ENCODE data around the gene SIGLEC7. TPM values are rescaled to one million over a fixed set of nuclear protein-coding genes. Genes with fewer than 3 reads are reported as not detected.

The SIGLEC7 gene
- total RNA-seq, 2 donors from 2014 or later = 0.26 to 1.7 TPM

DNA sequence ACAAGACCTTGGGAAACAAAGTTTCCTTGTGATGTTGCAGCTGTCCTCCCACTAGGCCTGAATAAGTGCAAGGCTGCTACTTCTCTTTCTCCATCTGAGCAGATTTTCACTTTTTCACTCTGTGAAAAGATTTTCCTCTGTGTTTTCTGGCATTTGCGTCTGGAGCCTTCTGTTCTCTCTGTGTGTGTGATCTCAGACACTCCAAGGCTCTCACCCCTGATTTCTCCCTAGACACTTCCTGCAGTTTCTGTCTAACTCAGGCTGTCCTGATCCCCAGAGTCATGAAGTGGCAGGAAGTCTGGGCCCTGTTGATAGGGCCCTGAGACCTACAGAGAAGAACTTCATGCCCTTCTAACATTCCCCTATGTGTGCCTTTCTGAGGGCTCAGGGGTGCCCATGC, 37.2 kb downstream of the SIGLEC7 start:
- H3K4me1 ChIP-seq = no peaks in the 10 kb centered on the region
- no peaks in the 10 kb centered on the region for H3K9me3 ChIP-seq
- H3K27ac ChIP-seq = no peak overlapping the region
- H3K27me3 ChIP-seq = no peaks in the 10 kb centered on the region
- no peak overlapping the region for H3K4me3 ChIP-seq
- no peak for DNase-seq (ENCODE audit: low spot score)
- no peaks in the 10 kb centered on the region for H3K36me3 ChIP-seq
- TF ChIP-seq, protein P1, sequence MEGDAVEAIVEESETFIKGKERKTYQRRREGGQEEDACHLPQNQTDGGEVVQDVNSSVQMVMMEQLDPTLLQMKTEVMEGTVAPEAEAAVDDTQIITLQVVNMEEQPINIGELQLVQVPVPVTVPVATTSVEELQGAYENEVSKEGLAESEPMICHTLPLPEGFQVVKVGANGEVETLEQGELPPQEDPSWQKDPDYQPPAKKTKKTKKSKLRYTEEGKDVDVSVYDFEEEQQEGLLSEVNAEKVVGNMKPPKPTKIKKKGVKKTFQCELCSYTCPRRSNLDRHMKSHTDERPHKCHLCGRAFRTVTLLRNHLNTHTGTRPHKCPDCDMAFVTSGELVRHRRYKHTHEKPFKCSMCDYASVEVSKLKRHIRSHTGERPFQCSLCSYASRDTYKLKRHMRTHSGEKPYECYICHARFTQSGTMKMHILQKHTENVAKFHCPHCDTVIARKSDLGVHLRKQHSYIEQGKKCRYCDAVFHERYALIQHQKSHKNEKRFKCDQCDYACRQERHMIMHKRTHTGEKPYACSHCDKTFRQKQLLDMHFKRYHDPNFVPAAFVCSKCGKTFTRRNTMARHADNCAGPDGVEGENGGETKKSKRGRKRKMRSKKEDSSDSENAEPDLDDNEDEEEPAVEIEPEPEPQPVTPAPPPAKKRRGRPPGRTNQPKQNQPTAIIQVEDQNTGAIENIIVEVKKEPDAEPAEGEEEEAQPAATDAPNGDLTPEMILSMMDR (IDR thresholded peaks at IDR 0.05) = no peak

DNA sequence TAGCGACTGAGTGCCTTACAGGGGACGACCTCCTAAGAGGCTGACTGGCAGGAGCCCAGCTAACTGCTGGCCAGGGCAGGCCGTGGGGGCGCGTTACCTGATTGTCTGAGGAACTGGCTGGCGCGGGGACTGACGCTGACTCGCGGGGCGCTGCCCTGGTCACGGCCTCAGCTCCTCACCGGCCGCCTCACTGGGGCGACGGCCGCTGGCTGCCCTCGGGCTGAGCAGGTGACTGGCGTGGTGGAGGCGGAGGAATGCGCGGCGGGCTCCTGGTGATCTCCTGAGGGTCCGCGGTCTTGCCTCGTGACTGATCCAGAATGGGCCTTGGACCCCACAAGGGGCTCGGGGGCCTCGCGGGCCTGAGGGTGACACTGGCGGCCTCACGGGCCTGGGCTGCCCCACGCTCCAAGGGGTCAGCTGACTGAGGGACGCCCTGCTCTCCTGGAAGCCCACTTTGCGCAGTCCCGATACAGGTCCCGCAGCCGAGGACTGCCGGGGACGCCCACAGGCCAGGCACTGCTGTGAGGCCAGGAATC, 39.3 kb downstream of the SIGLEC7 start:
- no peak overlapping the region for H3K4me3 ChIP-seq
- no peaks in the 10 kb centered on the region for H3K27me3 ChIP-seq
- H3K27ac ChIP-seq = no peak overlapping the region
- no peak for DNase-seq (ENCODE audit: low spot score)
- TF ChIP-seq, protein P1 (IDR thresholded peaks at IDR 0.05) = no peak
- H3K4me1 ChIP-seq = no peaks in the 10 kb centered on the region
- H3K36me3 ChIP-seq = no peaks in the 10 kb centered on the region
- no peaks in the 10 kb centered on the region for H3K9me3 ChIP-seq

DNA sequence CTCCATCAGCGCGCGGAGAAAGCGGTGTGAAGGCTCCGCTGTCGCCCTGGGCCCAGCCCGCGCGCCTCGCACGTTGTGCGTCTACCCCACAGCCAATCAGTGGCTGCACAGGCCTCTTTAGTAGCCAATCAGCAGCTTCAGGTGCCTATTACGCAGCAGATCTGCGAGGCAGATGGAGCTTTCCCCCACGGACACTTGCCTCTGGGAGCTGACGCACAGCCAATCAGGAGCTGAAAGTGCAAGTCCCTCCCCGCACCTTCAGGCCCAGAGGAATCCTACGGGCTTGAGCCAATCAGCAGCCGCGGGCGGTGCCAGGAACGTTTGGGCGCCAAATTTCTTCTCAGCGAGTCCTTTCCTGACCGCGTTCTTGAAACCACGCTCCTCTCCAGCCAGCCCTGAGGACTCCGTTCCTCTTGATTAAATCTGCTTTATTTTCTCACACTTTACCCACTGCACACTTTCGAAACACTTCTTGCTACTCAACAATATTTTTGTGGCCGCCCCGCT, 39.9 kb downstream of the SIGLEC7 start:
- Histone ChIP-seq H3K9me3 (no peaks in the 10 kb centered on the region), H3K4me3 (no peak overlapping the region), H3K27ac (no peak overlapping the region), H3K4me1 (no peaks in the 10 kb centered on the region), H3K36me3 (no peaks in the 10 kb centered on the region), H3K27me3 (no peaks in the 10 kb centered on the region)
- DNase-seq (ENCODE audit: low spot score) = no peak
- TF ChIP-seq, protein P1 (IDR thresholded peaks at IDR 0.05) = no peak

DNA sequence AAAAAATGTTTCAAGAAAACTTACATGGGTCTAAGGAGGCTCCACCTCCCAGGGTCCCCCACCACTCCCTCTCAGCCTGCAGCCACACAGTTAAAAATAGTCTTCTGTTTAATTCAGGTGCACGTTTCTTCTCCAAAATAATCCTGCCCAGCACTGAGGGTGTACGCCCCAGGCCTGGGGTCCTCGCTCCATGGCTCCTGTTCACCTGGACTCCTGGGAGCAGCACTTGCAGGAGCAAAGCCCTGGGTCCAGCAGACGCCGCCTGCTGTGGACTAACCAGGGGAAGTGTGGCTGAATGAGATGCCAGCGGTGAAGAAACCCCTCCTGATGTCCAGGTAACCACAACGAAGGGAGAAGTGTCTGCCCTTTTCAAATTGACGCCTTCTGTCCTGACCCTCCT, 41.5 kb downstream of the SIGLEC7 start:
- Histone ChIP-seq H3K27ac (no peak overlapping the region), H3K4me3 (no peak overlapping the region), H3K36me3 (no peaks in the 10 kb centered on the region), H3K27me3 (no peaks in the 10 kb centered on the region), H3K9me3 (no peaks in the 10 kb centered on the region), H3K4me1 (no peaks in the 10 kb centered on the region)
- DNase-seq (ENCODE audit: low spot score) = no peak
- TF ChIP-seq, protein P1 (IDR thresholded peaks at IDR 0.05) = no peak

DNA sequence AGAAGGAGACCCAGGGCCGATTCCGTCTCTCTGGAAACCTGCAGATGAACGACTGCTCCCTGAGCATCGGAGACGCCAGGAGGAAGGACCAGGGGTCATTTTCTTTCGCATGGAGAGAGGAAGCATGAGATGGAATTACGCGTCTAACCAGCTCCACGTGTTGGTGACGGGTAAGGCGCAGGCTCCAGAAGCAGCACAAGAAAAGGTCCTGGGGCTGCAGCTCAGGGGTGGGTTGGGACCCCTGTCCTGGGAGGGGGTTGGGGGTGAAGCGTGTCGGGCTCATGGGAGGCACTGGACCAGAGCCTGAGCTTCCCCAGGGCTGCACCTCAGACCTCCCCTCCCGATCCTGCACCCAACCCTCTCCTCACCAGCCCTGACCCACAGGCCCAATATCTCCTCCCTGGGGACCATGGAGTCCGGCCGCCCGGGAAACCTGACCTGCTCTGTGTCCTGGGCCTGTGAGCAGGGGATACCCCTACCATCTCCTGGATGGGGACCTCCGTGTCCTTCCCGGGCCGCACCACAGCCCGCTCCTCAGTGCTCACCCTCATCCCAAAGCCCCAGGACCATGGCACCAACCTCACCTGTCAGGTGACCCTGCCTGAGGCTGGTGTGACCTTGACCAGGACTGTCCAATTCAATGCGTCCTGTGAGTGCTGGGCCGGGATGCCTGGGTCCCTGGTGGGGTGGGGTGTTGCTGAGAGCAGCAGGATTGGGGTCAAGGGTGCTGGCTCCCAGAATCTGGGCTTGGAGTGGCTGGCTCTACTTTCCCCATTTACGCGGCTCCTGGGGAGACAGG, 43.2 kb downstream of the SIGLEC7 start:
- Histone ChIP-seq H3K27me3 (no peaks in the 10 kb centered on the region), H3K4me3 (no peak overlapping the region), H3K36me3 (no peaks in the 10 kb centered on the region), H3K9me3 (no peaks in the 10 kb centered on the region), H3K27ac (no peak overlapping the region), H3K4me1 (no peaks in the 10 kb centered on the region)
- no peak for DNase-seq (ENCODE audit: low spot score)
- TF ChIP-seq, protein P1 (IDR thresholded peaks at IDR 0.05) = no peak

Measured in right atrium auricular region (tissue), 2 donors.